Left cardiac atrium (tissue), 4 donors: ENCODE measurements around the gene CD86. TPM values are rescaled to one million over a fixed set of nuclear protein-coding genes. Genes with fewer than 3 reads are reported as not detected.
"Not testable (repeated sequence)": the region's sequence is repeated elsewhere in the genome, so short reads cannot be mapped to it uniquely, and the experiment has no call there.

Source experiments
- ATAC-seq, 2 donors: fragments of 200-7000 bp; cut with Tn5 transposase; one replicate each; pipeline ENCODE4 v1.9.1; 2020; ENCODE audit warnings: mild to moderate bottlenecking in 2 of 2, moderate library complexity in 2 of 2
- DNase-seq: peaks from one replicate; pipeline ENCODE4 v3.0.0-alpha.2; 2020
- intact Hi-C, 2 donors: fragments of 100-400 bp; cut with DNase I; formaldehyde crosslinking; loops; one replicate each; pipeline versions ENCODE4 v1.14.1 to v1.15.1; 2022 to 2023
- long read RNA-seq: library from polyadenylated mRNA; unstranded; transcript quantifications from one replicate; pipeline ENCODE4 v2.0.0, GENCODE V29; 2021
- total RNA-seq, 2 donors: library from RNA; stranded (reverse); fragmentation: NEBNext Ultra II Directional; extraction: Animal tissue kit (Norgen Biotek cat#: 25700); gene quantifications; one replicate each; pipeline ENCODE4 v1.2.1, GENCODE V29; 2021
- donor health status: DM: no; HTN: yes; CAD: no.
- donor health status: DM: no; HTN: yes; CAD: no; lungs with severe emphysema.
- donor health status: DM: yes; HTN: yes; CAD: no.
- donor health status: Dilated cardiomyopathy.

The CD86 gene, protein sequence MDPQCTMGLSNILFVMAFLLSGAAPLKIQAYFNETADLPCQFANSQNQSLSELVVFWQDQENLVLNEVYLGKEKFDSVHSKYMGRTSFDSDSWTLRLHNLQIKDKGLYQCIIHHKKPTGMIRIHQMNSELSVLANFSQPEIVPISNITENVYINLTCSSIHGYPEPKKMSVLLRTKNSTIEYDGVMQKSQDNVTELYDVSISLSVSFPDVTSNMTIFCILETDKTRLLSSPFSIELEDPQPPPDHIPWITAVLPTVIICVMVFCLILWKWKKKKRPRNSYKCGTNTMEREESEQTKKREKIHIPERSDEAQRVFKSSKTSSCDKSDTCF
- 1 to 10 TPM; 3.1 to 8.7 TPM for total RNA-seq
- long read RNA-seq, partial matches to known transcripts, result 0 of 1 reads
- long read RNA-seq, other reads (novel, unspliced or antisense), result 0 of 1 reads

DNA sequence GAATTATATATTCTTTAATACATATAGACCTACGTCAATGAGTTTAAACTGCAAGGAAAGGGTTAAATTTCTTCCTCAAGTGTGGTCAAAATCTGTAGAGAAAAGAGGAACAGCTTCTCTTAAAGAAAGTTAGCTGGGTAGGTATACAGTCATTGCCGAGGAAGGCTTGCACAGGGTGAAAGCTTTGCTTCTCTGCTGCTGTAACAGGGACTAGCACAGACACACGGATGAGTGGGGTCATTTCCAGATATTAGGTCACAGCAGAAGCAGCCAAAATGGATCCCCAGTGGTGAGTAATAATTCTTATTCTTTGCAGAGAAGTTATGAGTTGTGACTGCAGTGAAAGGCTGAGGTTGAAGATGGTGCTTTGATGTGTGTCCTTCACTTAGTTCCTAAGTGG lies at the start of gene CD86:
Gene CD86 (plus strand): TSS at position 148 of the 400 bp plus-strand sequence. CDS start 128 bp downstream, at position 276.
- DNase-seq, result no peak
- peak; percentile 30 to 60 for ATAC-seq
- intact Hi-C loops, result no loop called here

DNA sequence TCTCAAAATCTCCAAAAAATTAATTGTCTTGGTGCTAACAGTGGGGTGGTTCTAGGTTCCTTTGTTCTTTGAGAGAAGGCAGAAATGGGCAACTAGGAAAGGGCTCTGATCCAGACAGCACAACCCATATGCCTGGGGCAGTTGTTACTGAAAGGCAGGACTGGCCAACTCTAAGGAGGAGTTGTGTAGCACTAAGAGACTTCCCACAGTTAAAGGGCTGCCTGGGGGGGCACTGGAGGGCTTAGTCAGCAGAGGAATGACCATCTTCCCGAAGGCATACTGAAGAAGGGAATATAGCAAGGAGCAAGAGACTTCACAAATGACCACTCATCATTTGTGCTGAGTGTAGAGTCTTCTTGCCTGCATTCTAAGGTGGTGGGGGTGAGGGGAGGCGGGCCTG lies 48.9 kb upstream of the CD86 start:
- intact Hi-C loops, result no loop called here
- DNase-seq, result no peak
- ATAC-seq, result no peak

DNA sequence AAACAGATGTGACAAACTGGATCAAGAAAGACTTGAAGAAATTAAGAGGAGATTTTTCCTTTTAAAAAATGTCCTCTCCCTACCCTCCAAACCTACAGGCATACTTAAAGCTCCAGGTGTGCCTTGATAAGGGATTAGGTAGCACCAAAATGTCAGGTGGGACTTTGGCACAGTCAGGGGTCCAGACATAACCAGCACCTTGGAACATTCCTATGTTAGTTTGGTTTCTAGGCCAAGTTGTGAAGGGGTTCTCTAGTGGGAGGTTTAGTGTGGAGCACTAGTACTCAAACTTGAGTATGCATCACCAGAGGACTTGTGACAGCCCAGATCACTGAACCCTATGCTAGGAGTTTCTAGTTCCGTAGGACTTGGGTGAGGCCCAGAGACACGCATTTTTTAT lies 47.0 kb upstream of the CD86 start:
- DNase-seq (no peak), ATAC-seq (no peak)
- intact Hi-C loops, result no loop called here

DNA sequence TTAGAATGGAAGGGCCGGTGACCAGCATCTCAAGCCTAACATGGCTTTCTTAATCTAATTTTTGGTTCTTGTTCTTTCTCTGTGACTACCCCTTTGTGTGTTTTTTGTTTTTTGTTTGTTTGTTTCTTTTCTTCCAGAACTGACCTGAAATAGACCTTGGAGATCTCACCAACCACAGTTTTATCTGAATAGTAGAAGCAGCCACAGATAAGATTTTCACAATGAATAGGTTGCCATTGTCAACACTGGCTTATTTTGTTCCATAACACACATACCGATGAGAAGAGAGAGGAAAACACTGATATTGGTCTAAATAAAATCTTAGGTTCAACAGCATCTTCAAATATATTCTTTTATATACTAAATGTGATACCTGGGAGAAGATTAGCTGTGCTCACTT lies 44.7 kb upstream of the CD86 start:
- DNase-seq, result no peak
- intact Hi-C loops, result no loop called here

DNA sequence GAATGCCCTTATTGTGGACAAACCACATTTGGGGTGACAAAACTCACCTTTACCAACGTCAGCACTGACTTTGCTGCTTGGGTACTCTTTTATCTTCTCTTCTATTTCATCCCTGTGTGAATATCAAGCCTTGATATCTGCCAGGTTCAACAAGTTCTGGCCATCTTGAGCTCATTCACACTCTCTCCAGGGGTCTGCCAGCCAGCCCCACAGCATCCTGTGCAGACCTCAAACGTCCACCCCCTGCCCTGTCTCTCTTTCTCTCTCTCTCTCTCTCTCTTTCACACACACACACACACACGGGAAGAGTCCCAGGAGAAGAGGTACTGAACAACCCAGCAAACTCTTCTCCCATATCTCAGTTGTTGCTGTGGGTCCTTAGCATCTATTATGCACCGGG lies 43.8 kb upstream of the CD86 start:
- intact Hi-C loops, result no loop called here
- DNase-seq (no peak), ATAC-seq (no peak)

More for the DNA sequence above, 44.7 kb upstream of the CD86 start:
- no peak for ATAC-seq

DNA sequence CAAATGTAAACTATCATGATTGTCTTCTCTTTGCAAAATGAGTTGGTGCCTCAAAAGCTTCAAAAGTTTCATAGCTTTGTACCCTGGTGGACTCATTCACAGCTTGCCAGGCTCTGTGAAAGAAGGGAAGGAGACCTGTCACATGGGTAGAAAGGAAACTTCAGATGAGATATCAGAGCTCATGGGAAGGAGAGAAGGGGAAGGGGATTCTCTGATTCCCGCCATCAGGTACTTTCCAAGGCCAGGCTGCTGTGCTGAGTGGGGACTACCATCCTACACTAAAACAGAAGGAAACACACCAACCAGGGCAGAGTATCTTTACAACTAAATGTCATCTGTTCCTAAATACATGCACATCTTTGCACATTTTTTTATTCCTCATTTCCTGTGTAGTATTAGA lies 42.3 kb upstream of the CD86 start:
- DNase-seq (no peak), ATAC-seq (no peak)
- intact Hi-C loops, result no loop called here

DNA sequence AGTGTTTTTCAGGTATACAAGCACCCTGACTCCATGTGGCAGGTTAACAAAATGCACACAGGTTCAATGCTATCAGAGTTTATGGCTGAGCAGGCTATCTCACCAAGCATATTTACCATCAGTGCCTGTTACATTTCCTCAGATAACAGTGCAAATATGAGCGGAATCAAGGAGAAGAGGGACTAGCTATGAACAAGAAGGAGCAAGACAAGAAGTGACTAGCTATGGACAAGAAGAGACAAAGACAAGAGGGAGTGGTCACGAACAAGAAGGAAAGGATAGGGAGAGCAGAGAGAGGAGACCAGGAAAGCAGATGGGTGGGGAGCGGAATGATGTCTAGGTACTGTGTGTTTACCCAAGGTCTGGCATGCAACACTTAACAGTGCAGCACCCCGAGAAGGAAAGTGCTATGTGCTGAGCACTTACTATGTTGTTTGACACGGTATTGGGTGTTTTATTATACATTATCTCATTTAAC lies 41.7 kb upstream of the CD86 start:
- DNase-seq (no peak), ATAC-seq (no peak)
- intact Hi-C loops, result no loop called here

DNA sequence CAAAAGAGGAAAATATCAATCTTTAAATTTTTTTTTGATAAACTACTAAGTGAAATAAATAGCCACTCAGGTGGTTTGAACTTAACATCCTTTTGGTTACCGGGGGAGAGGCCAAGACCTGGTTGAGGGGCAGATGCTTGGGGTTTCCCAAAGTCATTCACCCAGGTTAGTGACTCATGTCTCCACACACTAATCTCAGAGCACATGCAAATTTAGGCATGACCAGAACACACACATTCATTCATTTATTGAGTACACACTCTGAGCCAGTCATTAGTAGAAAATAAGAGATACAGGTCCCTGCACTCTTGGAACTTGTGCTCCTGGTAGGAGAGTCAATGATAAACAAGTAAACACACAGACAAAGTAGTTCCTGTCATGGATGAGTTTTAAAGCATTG lies 40.4 kb upstream of the CD86 start:
- DNase-seq (no peak), ATAC-seq (no peak)
- intact Hi-C loops, result no loop called here

DNA sequence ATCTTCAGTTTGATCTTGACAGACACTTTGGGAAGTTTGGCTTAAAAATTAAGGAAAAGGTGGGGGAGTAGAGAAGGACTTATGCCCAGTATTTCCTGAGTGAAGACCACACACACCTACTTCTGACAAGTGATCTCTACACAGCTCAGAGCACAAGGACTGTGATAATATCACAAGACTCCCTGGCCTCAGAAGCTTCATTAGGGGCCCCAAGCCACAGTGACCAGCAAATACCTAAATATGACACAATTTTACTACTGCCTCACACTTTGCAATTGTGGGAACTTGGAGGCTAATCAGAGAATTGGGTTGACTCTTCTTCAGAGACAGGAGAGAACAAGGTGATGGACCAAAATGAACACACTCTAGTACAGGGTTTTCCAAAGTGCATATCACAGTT lies 35.7 kb upstream of the CD86 start:
- intact Hi-C loops, result no loop called here
- ATAC-seq (no peak), DNase-seq (no peak)

DNA sequence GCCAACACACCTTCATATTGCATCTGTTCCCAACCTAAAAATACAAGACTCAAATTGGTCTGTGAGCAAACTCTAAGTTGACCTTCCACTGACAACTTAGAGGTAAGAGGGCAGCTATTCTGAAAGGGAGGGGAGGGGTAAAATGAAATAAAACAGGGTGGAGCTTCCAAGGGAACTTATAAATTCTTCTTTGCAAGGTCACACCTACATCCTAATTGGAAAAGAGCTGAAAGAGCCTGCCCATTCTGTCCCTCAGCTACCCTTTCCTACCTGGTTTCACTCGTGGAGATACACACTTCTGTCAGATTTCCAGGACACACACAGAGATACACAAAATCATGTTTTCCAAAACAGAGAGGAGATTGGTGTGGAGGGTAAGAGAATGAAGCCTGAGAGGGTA lies 34.1 kb upstream of the CD86 start:
- ATAC-seq, result no peak
- intact Hi-C loops, result no loop called here
- DNase-seq, result no peak

DNA sequence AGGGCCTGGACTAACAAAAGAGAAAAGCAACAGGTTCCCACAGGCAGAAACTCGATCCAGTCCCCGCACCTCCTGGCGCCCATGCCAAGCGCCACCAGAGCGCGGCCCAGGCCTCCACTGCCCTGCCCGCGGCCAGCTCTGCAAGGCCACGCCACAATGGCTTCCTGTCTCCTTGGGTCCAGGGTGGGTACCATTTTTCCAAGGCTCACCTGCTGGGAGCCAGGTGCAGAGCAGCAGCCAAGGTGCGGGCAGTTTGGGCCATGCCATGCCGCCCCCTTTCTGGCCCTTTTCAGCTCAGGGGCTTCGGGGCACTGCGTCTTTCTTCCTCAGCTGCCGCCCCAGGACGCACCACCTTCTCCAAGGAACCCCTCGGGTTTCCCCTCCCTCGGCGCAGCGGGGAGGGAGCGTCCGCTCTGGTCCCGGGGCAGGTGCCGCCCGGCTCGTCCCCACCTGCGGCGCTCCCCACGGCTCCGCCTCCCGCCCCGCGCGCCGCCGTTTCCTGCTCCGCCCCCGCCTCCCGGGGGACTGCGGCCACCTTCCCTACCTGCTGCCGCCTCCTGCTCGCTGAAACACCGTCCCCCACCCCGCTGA lies 33.3 kb upstream of the CD86 start, which contains the start of gene ILDR1:
Gene ILDR1 (minus strand): TSS at position 437 of the 591 bp plus-strand sequence. CDS start 170 bp downstream, at position 267.
- intact Hi-C loops, result no loop called here
- DNase-seq, result no peak
- no peak for ATAC-seq

DNA sequence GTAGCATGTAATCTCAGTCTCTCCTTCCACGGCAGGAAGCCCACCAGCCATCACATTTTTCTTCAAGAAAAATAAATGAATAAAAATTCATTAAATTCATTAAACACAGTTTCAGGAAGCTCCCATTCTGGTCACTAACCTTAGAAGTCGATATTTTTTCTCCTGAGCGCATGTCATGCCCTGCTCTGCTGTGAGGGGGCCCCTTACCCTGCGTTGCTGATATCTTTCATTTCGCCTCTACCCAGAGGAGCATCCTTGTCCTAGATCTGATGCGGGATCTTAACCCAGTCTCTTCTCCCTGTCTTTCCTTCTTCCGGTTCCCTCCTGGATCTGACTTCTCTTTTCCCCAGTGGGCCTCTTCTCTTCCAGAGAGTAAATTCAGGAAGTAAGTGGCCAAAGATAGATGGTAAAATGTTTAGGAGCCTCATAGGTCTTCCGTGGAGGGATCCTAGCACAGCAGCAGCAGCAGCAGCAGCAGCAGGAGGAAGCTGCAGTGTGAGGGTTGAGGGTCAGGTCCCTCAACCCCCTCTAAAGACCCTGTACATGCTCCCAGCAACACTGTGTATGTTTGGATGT lies 31.7 kb upstream of the CD86 start:
- DNase-seq, result no peak
- no peak for ATAC-seq
- intact Hi-C loops, result no loop called here

DNA sequence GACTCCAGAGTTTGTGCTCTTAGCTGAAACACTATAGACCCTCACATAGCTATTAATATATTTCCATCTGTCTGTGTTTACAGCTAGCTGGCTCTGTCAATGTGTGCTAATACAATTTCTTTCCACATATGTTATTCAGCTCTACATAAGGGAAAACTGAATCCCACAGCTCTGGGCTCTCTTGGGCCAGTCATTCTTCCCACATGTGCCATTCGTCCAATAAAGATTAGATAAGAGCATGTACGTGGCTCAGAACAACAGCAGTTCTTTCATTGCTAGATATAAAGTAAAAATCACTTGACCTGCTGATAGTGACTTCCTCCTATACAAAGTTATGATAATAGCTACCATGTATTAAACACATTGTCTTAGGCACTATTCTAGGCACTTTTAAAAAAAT lies 30.4 kb upstream of the CD86 start:
- DNase-seq (no peak), ATAC-seq (no peak)
- intact Hi-C loops, result no loop called here

DNA sequence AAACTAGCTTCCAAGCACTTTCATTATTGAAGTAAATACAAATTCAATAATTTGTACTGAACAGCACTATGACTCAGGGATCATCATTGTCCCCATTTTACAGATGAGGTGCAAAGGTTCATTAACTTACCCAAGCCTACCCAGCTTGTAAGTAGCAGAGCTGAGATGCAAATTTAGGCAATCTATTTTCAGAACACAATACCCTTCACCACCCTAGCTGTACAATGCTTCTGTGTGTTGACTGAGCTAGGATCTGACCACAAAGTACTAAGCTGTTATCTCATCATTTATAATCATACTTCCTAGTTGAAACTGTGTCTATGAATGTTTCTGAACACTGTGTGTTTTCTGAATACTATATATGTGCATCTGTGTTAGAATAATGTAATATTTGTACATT lies 29.9 kb upstream of the CD86 start:
- no peak for ATAC-seq
- intact Hi-C loops, result no loop called here
- no peak for DNase-seq

DNA sequence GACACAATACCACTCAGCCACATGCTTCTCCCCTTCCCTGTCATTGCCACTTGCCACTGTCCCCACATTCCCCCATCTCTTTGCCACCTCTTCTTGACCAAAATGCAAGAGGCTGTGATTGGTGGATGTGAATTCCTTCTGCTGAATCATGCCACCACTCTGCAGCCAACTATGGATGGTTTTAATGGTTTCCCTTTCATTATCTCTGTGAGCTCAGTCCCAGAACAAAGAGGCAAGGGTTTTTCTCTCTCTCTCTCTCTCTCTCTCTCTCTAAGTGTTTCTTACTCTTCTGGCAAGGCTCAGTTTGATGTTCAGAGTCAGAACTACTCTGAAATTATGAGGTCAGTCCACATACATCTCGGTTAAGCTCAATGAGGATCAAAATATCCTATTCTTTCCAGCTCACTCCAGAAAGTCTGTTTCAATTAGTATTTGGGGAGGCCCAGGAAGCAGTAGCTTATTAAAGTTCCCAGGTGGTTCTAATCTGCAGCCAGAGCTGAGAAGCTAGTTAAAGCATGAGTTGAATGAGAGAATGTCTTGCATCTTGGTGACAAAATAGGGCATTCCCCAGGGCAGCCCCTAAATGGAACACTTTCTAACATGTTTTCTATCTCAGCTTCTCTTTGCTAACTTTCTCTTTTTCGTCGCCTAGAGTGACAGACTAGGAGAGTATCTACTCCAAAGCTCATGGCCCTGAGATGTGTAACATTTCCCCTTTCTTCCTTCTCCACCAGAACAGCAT lies 24.6 kb upstream of the CD86 start:
- ATAC-seq, result no peak
- no peak for DNase-seq
- intact Hi-C loops, result no loop called here

DNA sequence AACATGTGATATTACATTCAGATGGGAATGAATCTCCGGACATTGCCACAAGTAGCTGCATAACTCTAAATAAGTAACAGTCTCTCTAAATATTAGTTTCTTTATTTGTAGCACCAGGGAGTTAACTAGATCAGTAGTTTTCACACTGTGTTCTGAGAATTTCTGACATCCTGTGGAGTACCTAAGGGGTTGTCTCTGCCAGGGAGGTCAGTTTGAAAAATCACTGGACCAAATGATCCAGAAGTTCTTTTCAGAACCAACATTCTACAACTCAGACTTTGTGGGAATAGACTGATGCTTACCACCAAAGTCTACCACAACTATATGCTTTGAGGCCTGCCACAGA lies 24.1 kb upstream of the CD86 start:
- intact Hi-C loops, result no loop called here
- ATAC-seq (no peak), DNase-seq (no peak)

DNA sequence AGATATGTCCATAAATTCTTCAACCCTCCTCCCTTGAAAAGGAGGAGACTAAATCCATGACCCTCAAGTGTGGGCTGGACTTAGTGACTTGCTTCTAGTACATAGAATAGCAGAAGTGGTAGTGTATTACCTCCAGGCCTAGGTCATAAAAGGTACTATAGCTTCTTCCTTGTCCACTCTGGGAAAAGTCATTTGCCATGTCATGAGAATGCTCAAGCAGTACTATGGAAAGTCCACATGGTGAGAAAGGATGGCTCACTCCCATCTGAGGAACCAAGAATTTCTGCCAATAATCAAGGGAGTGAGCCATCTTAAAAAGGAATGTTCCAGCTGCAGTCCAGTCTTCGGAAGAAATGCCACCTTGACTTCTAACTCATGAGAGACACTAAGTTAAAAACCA lies 22.6 kb upstream of the CD86 start:
- intact Hi-C loops, result no loop called here
- DNase-seq, result no peak
- no peak for ATAC-seq

DNA sequence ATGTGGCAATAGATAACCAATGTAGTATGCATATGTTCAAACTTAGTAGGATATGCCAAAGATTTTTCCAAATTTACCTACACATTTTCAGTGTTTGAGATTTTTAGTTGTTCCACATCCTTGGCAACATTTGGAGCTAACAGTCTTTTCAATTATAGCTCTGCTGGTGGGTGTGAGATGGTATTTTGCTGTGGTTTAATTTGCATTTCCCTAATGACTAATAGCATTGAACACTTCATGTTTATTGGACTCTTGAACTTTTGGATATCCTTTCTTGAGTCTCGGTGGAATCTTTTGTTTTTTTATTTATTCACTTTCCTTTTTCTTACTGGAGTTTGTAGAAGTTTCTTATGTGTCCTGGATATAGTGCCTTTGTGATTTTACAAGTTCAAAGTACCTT lies 22.1 kb upstream of the CD86 start:
- intact Hi-C loops, result no loop called here
- ATAC-seq, result no peak

DNA sequence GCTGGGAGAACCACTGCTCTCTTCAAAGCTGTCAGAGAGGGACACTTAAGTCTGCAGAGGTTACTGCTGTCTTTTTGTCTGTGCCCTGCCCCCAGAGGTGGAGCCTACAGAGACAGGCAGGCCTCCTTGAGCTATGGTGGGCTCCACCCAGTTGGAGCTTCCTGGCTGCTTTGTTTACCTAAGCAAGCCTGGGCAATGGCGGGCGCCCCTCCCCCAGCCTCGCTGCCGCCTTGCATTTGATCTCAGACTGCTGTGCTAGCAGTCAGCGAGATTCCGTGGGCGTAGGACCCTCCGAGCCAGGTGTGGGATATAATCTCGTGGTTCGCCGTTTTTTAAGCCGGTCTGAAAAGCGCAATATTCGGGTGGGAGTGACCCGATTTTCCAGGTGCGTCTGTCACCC lies 7.9 kb upstream of the CD86 start:
- intact Hi-C loops, DNase-seq, ATAC-seq: not testable (repeated sequence)

More for the DNA sequence above, 22.1 kb upstream of the CD86 start:
- DNase-seq, result no peak

DNA sequence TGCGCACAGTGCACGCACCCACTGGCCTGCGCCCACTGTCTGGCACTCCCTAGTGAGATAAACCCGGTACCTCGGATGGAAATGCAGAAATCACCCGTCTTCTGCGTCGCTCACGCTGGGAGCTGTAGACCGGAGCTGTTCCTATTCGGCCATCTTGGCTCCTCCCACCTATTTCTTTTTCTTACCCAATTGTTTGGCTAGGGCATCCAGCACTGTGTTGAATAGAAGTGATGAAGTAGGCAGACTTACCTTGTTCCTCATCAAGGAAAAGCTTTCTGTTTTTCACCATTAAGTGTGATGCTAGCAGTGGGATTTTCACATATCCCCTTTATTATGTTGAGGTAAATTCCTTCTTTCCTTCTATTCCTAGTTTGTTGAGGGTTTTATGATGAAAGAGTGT lies 7.4 kb upstream of the CD86 start:
- intact Hi-C loops, ATAC-seq, DNase-seq: not testable (repeated sequence)
